GM19452 (cell line): Measurements from ENCODE around the gene CCDC102B.
"Not testable (repeated sequence)": the region's sequence is repeated elsewhere in the genome, so short reads cannot be mapped to it uniquely, and the experiment has no call there.

Experiments
- ATAC-seq: cut with Tn5 transposase; IDR thresholded peaks from one replicate; pipeline ENCODE4 v1.9.1; 2021; ENCODE audit not compliant: unreplicated experiment

Gene CCDC102B

GRCh38 chr18:68797871-68798270 is at the start of gene CCDC102B:
TSS of gene CCDC102B (plus strand) at chr18:68798080. CDS start at chr18:68836764, 38,684 bp downstream.
- ATAC-seq, result no peak

- no peak for ATAC-seq
Measured at GRCh38 chr18:68757126-68757525, 40.8 kb upstream of the CCDC102B start.

- no peak for ATAC-seq
Measured at GRCh38 chr18:68759308-68759707, 38.6 kb upstream of the CCDC102B start.

DNA sequence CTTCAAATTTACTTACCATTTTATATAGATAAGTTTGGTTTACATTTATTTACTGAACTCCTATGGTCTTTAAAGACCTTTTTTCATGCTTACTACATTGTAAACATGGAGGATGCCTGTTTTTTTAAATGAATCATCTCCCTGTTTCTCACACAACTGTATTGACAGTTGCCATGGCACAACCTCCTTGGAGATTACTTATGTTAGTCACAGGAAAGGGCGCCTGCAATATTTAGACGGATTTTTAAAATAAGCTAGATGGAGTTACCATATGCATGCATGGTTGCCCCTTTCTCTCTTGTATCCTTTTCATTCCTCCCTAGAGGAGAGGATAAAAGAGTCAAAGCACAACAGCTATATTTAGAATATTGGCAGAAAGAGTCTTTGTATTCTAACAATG is 34.8 kb upstream of the CCDC102B start:
- ATAC-seq, result no peak

GRCh38 chr18:68764016-68764415 is 33.9 kb upstream of the CCDC102B start:
- ATAC-seq, result no peak

- ATAC-seq, result no peak
Measured at GRCh38 chr18:68766433-68766832, 31.4 kb upstream of the CCDC102B start.

- ATAC-seq, result no peak
Measured at GRCh38 chr18:68769461-68769860, 28.4 kb upstream of the CCDC102B start.

DNA sequence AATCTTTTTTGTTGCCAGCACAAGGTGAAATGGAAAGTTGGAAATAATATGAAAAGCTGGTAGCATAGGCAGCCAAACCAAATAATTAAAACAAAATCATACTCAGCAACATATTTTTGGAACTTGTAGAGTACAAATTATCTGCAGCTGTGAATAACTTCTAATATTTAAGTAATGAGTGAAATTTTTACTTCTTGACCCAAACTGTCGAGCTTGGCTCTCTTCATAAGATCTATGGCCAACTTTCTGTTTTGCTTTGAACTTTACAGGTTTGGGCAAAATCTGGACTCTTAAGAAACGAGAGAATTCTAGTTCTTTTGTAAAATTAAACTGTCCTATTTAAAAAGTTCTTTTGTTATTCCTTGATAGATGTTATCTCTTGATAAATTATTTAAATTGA is 25.6 kb upstream of the CCDC102B start:
- no peak for ATAC-seq

GRCh38 chr18:68778280-68778886 is 19.5 kb upstream of the CCDC102B start:
- ATAC-seq, result no peak

DNA sequence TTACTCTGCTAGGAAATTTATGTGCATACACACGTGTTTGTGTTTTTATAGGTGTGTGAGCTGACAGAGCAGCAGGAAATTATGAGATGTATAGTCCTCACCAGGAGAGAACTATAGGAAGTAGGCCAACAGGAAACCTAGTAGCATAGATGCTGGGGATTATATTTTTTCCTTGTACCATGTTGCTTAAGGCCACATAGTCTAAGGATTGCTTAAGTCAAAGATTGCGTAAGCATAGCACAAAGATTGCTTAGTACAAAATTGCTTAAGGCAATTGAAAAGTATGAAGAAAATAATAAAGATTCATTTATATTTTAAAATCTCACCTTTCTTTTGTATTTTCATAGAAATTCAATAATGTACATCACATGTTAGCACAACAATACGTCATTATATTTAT is 18.7 kb upstream of the CCDC102B start:
- ATAC-seq, result no peak

- no peak for ATAC-seq
Measured at GRCh38 chr18:68780802-68781635, 16.9 kb upstream of the CCDC102B start.

GRCh38 chr18:68783506-68783905 is 14.4 kb upstream of the CCDC102B start:
- ATAC-seq, result no peak

DNA sequence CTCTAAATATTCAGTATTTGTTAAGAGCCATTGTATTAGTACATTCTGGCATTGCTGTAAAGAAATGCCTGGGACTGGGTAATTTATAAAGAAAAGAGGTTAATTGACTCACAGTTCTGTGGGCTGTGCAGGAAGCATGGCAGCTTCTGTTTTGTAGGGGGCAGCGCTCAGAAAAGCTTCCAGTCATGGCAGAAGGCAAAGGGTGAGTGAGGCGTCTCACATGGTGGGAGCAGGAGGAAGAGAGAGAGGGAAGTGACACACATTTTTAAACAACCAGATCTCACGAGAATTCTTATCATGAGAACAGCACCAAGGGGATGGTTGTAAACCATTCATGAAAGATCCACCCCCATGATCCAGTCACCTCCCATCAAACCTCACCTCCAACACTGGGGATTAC is 13.8 kb upstream of the CCDC102B start:
- no peak for ATAC-seq

- ATAC-seq, result not testable (repeated sequence)
Measured at GRCh38 chr18:68790290-68790689, 7.6 kb upstream of the CCDC102B start.

DNA sequence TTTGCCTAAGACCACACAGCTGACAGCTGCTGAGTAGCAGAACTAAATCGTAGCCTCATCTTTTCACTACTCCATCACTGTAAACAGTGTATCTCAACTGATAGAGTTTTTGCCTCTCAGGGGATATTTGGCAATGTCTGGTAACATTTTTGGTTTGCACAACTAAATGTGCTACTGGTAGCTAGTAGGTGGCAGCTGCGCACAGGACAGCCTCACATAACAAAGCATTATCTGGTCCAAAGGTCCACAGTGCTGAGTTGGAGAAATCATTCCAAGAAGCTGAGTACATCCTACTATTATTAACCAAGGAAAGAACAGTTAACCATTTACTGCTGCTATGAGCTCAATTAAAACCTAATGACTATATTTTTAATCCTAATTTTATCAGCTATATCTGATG is 6.1 kb upstream of the CCDC102B start:
- no peak for ATAC-seq

GRCh38 chr18:68793951-68794350 is 3.9 kb upstream of the CCDC102B start:
- no peak for ATAC-seq

GRCh38 chr18:68796936-68797690 is 767 bp upstream of the CCDC102B start:
- no peak for ATAC-seq

DNA sequence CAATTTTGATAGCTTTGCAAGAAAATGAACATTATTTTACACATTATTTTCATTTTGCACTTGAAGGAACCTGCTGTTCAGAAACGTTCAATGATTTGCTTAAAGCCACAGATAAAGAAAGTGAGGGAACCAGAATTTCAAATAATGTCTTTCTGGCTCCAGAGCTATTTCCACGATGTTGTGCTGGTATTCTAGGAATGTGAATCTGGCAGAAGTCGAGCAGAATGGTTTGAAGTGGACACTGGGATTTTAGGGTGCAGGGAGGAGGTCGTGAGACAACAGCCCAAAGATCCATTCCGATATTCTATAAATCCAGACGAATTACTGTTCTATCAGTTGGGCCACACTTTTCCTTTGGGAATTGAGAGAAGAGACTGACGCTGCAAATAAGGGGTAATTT is 2.2 kb downstream of the CCDC102B start:
- no peak for ATAC-seq

DNA sequence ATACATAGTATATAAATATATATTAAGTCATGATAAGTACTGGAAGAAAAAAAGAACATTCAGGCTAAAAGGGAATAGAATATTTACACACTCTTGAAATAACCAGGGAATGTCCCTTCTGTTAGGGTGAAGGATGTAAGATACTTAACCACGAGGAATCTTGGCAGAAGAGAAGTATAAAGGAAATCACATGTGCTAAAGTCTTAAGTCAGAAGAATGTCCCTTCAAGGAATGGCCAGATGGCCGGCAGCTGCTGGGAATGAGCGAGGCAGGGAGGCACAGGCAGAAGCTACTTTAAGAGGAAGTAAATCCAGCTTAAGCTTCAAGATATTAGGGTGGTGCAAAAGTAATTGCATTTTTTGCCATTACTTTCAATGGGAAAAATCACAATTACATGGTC is 5.5 kb downstream of the CCDC102B start:
- ATAC-seq, result no peak

DNA sequence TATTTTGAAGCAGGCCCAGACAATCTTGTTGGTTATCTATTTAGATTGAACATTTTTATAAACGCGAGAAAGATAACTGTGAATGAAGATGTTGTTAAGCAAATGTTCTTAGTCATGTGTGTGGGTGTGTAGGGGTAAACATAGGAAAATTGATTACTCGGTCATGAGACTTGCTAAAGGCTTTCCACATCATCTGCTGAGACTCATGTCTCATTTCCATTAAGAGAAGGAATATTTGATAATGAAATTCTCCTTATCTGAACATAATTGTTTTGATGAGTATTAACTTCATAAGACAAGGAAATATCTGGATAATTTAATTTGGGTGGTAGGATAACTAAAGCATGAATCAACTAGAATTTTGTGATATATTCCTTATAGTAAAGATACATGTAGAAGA is 19.7 kb downstream of the CCDC102B start:
- ATAC-seq, result no peak

DNA sequence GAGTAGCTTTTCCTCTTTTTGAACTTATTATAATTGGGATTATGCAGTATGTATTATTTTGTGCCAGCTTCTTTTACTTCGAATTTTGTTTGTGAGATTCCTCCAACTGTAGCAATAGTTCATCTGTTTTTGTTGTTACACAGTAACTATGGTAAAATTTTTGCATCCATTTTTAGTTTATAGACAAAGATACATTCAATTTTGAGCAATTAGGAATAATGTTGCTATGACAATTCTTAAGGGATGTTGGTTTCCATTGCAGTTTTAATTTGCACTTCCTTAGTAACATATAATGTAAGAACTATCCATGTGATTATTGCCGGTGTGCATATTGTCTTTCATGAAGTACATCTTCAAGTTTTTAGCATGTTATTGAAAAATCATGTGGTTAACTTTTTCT is 20.7 kb downstream of the CCDC102B start:
- ATAC-seq, result no peak

- no peak for ATAC-seq
Measured at GRCh38 chr18:68822926-68823325, 25.0 kb downstream of the CCDC102B start.
